ENCODE data around the gene PROC.

Gene PROC

GRCh38 chr2:127418300-127419111, at the start of gene PROC:
Gene PROC, plus strand, starts transcription at chr2:127418427. Its CDS starts 1,516 bp downstream, at chr2:127419943.
- no peak for DNase-seq

- no peak for DNase-seq
Measured at GRCh38 chr2:127370010-127370409, 48.2 kb upstream of the PROC start.

GRCh38 chr2:127371037-127371436, 47.2 kb upstream of the PROC start:
- DNase-seq, result no peak

- no peak for DNase-seq
Measured at GRCh38 chr2:127373362-127374083, 44.7 kb upstream of the PROC start.

- DNase-seq, result no peak
Measured at GRCh38 chr2:127376257-127376656, 42.0 kb upstream of the PROC start.

GRCh38 chr2:127377262-127377661, 41.0 kb upstream of the PROC start:
- no peak for DNase-seq

GRCh38 chr2:127378720-127379119, 39.5 kb upstream of the PROC start:
- DNase-seq, result no peak

GRCh38 chr2:127379712-127380355, 38.4 kb upstream of the PROC start:
- DNase-seq, result no peak

GRCh38 chr2:127381762-127382161, 36.5 kb upstream of the PROC start:
- DNase-seq, result peak; percentile 59

GRCh38 chr2:127382831-127383230, 35.4 kb upstream of the PROC start:
- DNase-seq, result no peak

- DNase-seq, result no peak
Measured at GRCh38 chr2:127384529-127384928, 33.7 kb upstream of the PROC start.

GRCh38 chr2:127386246-127386645, 32.0 kb upstream of the PROC start:
- DNase-seq, result no peak

GRCh38 chr2:127386764-127387654, 31.2 kb upstream of the PROC start:
- DNase-seq, result peak; percentile 86

- DNase-seq, result peak; percentile 97
Measured at GRCh38 chr2:127387655-127388422, 30.4 kb upstream of the PROC start, which contains the start of gene MAP3K2. Gene MAP3K2, minus strand, starts transcription at chr2:127387975. Its CDS starts 44,846 bp downstream, at chr2:127343129.

GRCh38 chr2:127388423-127389164, 29.6 kb upstream of the PROC start:
- no peak for DNase-seq

- no peak for DNase-seq
Measured at GRCh38 chr2:127389778-127390435, 28.3 kb upstream of the PROC start.

GRCh38 chr2:127392133-127392827, 25.9 kb upstream of the PROC start:
- no peak for DNase-seq

GRCh38 chr2:127392828-127393578, 25.2 kb upstream of the PROC start:
- DNase-seq, result no peak

- no peak for DNase-seq
Measured at GRCh38 chr2:127394492-127394891, 23.7 kb upstream of the PROC start.

Data from stimulated activated CD4-positive, alpha-beta T cell treated with anti-CD3 and anti-CD28 coated beads, Interleukin-15, amount 100 ng/mL, for 24 hours (primary cell).